Uterus (tissue), 4 donors: ENCODE data around the gene ADGRG7. TPM values are rescaled to one million over a fixed set of nuclear protein-coding genes. Genes with fewer than 3 reads are reported as not detected.

Source experiments
- DNase-seq, 2 donors: peaks; one replicate each; pipeline ENCODE4 v3.0.0-alpha.2; 2019 to 2020
- H3K27ac ChIP-seq, 2 donors: fragments of 200-600 bp; sonication (generic); 1 replicate in 1 of 2; 2 replicates in 1 of 2; pipeline ENCODE4 v1.5.1; 2016 to 2018
- H3K27me3 ChIP-seq, 2 donors: fragments of 200-600 bp; sonication (generic); one replicate each; pipeline ENCODE4 v1.5.1; 2018 to 2019; ENCODE audit warnings: control low read depth in 1 of 2
- H3K36me3 ChIP-seq, 2 donors: fragments of 200-600 bp; sonication (generic); one replicate each; pipeline ENCODE4 v1.5.1; 2019; ENCODE audit warnings: control low read depth in 1 of 2
- H3K4me1 ChIP-seq, 2 donors: fragments of 200-600 bp; sonication (generic); one replicate each; pipeline ENCODE4 v1.5.1; 2018 to 2019; ENCODE audit warnings: control low read depth in 1 of 2
- H3K4me3 ChIP-seq, 2 donors: fragments of 200-600 bp; sonication (generic); 1 replicate in 1 of 2; 2 replicates in 1 of 2; pipeline ENCODE4 v1.5.1; 2018 to 2019; ENCODE audit warnings: mild to moderate bottlenecking in 1 of 2
- H3K9me3 ChIP-seq, 2 donors: fragments of 200-600 bp; sonication (generic); one replicate each; pipeline ENCODE4 v1.5.1; 2019; ENCODE audit warnings: control low read depth in 1 of 2
- POLR2A ChIP-seq, 2 donors: fragments of 450-650 bp; IDR thresholded peaks; one replicate each; pipeline ENCODE4 v1.6.1; 2016; ENCODE audit warnings: antibody characterized with exemption in 2 of 2, mild to moderate bottlenecking in 1 of 2, moderate library complexity in 1 of 2
- intact Hi-C: fragments of 100-400 bp; cut with DNase I; formaldehyde crosslinking; loops from one replicate; pipeline ENCODE4 v1.15.1; 2023; ENCODE audit warnings: low total_unique reads
- total RNA-seq, 4 donors: library from RNA; depleted of rRNA in 3 of 4; stranded (reverse); fragments of >200 nt in 3 of 4; gene quantifications; one replicate each; pipeline versions ENCODE4 v1.1.0 to v1.2.4, GENCODE V29; 2014 to 2023
- TF ChIP-seq, protein P1 (sequence below), 4 experiments: fragments of 200-600 bp in 2 of 4; fragments of 450-650 bp in 2 of 4; sonication (generic) in 2 of 4; IDR thresholded peaks; one replicate each; pipeline ENCODE4 v1.5.1; 2016 to 2019; ENCODE audit warnings: antibody characterized with exemption in 4 of 4, mild to moderate bottlenecking in 2 of 4, moderate library complexity in 1 of 4
- donor health status: DM: yes; HTN: yes; CAD: no.

The ADGRG7 gene
- total RNA-seq, 4 donors from 2014 or later: 0.21 to 0.70 TPM; not detected in 2

- Histone ChIP-seq H3K36me3 (no peaks in the 10 kb centered on the region), H3K4me3 (no peak overlapping the region), H3K27ac (no peak overlapping the region), H3K9me3 (no peaks in the 10 kb centered on the region), H3K4me1 (no peaks in the 10 kb centered on the region), H3K27me3 (no peaks in the 10 kb centered on the region)
- DNase-seq: no peak
- intact Hi-C loops: no loop called here
- TF ChIP-seq, protein P1, sequence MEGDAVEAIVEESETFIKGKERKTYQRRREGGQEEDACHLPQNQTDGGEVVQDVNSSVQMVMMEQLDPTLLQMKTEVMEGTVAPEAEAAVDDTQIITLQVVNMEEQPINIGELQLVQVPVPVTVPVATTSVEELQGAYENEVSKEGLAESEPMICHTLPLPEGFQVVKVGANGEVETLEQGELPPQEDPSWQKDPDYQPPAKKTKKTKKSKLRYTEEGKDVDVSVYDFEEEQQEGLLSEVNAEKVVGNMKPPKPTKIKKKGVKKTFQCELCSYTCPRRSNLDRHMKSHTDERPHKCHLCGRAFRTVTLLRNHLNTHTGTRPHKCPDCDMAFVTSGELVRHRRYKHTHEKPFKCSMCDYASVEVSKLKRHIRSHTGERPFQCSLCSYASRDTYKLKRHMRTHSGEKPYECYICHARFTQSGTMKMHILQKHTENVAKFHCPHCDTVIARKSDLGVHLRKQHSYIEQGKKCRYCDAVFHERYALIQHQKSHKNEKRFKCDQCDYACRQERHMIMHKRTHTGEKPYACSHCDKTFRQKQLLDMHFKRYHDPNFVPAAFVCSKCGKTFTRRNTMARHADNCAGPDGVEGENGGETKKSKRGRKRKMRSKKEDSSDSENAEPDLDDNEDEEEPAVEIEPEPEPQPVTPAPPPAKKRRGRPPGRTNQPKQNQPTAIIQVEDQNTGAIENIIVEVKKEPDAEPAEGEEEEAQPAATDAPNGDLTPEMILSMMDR (IDR thresholded peaks at IDR 0.05): no peak
- no peak for TF ChIP-seq POLR2A (IDR thresholded peaks at IDR 0.05)
These were observed 5.5 kb downstream of the ADGRG7 start for GRCh38 chr3:100614941-100615340.

DNA sequence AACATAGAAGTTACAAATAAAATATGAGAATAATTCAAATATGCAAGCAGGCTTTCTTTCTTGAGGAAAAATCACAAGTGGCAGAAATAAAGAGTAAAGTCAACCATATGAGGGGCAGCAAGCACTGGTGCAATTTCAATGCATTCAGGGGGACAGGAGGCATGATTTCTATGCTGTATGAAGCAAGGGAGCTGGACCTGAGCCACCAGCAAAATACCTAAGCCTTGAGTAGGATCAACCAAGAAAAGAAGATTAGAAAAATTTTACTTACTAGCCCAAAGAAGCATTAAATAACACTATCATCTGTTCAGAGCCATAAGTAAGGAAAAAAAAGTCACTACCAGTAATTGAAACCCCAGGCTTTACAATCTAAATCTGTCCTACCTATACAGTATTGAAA lies 6.3 kb downstream of the ADGRG7 start:
- intact Hi-C loops: no loop called here
- no peaks in the 10 kb centered on the region for H3K36me3 ChIP-seq
- no peaks in the 10 kb centered on the region for H3K27me3 ChIP-seq
- DNase-seq: no peak
- H3K4me3 ChIP-seq: no peak overlapping the region
- no peaks in the 10 kb centered on the region for H3K9me3 ChIP-seq
- no peak overlapping the region for H3K27ac ChIP-seq
- TF ChIP-seq POLR2A (IDR thresholded peaks at IDR 0.05): no peak
- TF ChIP-seq, protein P1 (IDR thresholded peaks at IDR 0.05): no peak
- no peaks in the 10 kb centered on the region for H3K4me1 ChIP-seq

- no peak for DNase-seq
- H3K27me3 ChIP-seq: no peaks in the 10 kb centered on the region
- TF ChIP-seq, protein P1 (IDR thresholded peaks at IDR 0.05): no peak
- H3K9me3 ChIP-seq: no peaks in the 10 kb centered on the region
- no peak overlapping the region for H3K27ac ChIP-seq
- H3K4me3 ChIP-seq: no peak overlapping the region
- no peaks in the 10 kb centered on the region for H3K4me1 ChIP-seq
- intact Hi-C loops: no loop called here
- no peaks in the 10 kb centered on the region for H3K36me3 ChIP-seq
These were observed 11.8 kb downstream of the ADGRG7 start for GRCh38 chr3:100621251-100621650.

DNA sequence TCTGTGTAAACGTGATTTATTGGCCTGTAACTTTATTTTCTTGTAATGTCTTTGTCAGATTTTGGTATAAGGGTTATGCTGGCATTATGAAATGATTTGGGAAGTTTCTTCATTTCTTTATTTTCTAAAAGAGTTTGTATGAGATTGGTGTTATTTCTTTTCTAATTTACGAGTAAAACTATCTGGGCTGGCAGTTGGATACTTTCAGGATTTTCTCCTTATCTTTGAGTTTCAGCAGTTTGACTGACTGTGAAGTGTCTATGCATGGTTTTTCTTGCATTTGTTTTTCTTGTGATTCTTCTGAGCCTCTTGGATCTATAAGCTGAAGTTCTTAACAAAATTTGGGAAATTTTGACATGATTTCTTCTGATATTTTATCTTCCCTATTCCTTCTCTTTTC lies 18.1 kb downstream of the ADGRG7 start:
- TF ChIP-seq, protein P1 (IDR thresholded peaks at IDR 0.05): no peak
- TF ChIP-seq POLR2A (IDR thresholded peaks at IDR 0.05): no peak
- H3K27me3 ChIP-seq: no peaks in the 10 kb centered on the region
- H3K27ac ChIP-seq: no peak overlapping the region
- H3K36me3 ChIP-seq: no peaks in the 10 kb centered on the region
- no peaks in the 10 kb centered on the region for H3K9me3 ChIP-seq
- DNase-seq: no peak
- H3K4me1 ChIP-seq: no peaks in the 10 kb centered on the region
- H3K4me3 ChIP-seq: no peak overlapping the region
- intact Hi-C loops: no loop called here

GRCh38 chr3:100629421-100630127 lies 20.2 kb downstream of the ADGRG7 start:
- Histone ChIP-seq H3K4me1 (no peaks in the 10 kb centered on the region), H3K4me3 (no peak overlapping the region), H3K27ac (no peak overlapping the region), H3K9me3 (no peaks in the 10 kb centered on the region), H3K36me3 (no peaks in the 10 kb centered on the region), H3K27me3 (no peaks in the 10 kb centered on the region)
- intact Hi-C loops: no loop called here
- TF ChIP-seq POLR2A (IDR thresholded peaks at IDR 0.05): no peak
- TF ChIP-seq, protein P1 (IDR thresholded peaks at IDR 0.05): no peak
- no peak for DNase-seq
